HG02610 (cell line): ENCODE measurements around the gene GPR31.

ENCODE experiments used
- ATAC-seq: cut with Tn5 transposase; IDR thresholded peaks from one replicate; pipeline ENCODE4 v1.9.1; 2021; ENCODE audit warnings: mild to moderate bottlenecking, moderate library complexity; ENCODE audit not compliant: unreplicated experiment

The GPR31 gene

GRCh38 chr6:167120583-167120903 is 37.2 kb downstream of the GPR31 start:
- no peak for ATAC-seq

GRCh38 chr6:167119670-167120582 is 37.9 kb downstream of the GPR31 start:
- peak; percentile 27 for ATAC-seq

DNA sequence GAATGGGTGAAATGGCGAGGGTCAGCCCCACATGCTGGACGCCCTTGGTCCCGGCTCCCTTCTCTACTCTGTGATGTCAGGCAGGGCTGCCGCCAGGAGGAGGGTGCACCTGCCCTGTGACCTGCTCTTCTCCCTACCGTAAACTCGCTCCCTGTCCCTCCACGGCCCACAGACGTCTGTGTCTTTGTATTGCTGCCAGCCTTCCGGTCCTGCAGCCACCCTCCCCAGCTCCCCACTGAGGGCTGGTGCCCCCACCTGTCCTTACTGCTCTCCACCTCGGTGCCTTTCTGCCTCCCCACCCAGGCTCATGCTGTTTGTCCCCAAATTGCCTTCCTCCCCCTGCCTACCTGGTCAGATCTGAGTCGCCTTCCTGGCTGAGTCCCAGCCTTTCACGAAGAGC is 38.9 kb downstream of the GPR31 start:
- no peak for ATAC-seq

- ATAC-seq, result no peak
Observed at GRCh38 chr6:167118006-167118405, 39.8 kb downstream of the GPR31 start.

GRCh38 chr6:167116838-167117228 is 40.9 kb downstream of the GPR31 start:
- ATAC-seq, result no peak

DNA sequence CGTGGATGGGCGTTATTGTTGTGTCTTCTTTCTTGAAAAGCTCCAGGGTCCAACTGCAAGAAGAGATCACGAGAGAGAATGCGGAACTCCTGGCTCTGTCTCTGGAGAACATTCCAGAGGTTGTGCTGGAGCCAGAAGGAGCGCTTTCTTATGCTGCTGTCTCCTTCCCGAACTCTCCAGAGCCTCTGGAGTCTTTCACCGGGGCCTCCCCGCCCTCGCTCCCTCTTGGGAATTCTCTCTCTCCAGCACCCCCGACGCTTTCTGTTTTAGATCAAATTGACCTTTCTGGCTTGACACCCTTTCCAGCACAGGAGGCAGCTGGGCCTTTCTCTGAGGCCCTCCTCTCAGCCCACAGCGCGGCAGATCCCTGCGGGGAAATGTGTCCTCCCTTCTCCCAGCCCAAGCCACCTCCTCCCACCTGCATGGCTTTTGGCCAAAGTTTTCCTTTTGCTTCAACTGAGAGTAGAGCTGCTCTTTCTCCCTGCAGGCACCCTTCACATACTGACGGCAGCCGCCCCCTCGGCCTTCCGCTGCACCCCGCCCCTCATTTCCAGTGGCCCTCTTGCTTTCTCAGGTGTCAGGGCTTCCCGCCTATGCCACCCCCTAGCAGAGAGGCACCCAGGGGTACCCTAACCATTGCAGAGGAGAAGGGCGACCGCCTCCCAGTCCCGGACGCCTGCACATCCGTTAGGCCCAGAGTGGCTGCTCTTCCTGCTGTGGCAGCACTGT is 41.5 kb downstream of the GPR31 start:
- ATAC-seq, result no peak

DNA sequence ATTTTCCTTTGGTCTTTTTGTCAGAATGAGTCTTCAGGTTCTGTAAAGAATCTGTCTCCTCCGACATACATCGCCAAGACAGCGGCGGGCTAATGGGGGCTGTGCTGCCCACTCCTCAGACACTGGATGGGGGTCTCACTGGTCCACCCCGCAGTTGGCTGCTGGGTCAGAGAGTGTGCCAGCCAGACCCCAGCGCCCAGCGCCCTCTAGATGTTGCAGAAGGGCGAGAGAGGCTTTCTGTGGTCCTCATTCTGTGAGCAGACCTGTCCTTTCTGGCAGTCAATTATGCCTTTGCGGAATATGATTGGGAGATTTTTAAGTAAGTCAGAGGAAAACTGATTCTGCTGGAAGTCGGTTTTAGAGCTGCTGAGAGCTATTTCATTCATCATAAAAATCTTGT is 42.7 kb downstream of the GPR31 start:
- ATAC-seq, result no peak

DNA sequence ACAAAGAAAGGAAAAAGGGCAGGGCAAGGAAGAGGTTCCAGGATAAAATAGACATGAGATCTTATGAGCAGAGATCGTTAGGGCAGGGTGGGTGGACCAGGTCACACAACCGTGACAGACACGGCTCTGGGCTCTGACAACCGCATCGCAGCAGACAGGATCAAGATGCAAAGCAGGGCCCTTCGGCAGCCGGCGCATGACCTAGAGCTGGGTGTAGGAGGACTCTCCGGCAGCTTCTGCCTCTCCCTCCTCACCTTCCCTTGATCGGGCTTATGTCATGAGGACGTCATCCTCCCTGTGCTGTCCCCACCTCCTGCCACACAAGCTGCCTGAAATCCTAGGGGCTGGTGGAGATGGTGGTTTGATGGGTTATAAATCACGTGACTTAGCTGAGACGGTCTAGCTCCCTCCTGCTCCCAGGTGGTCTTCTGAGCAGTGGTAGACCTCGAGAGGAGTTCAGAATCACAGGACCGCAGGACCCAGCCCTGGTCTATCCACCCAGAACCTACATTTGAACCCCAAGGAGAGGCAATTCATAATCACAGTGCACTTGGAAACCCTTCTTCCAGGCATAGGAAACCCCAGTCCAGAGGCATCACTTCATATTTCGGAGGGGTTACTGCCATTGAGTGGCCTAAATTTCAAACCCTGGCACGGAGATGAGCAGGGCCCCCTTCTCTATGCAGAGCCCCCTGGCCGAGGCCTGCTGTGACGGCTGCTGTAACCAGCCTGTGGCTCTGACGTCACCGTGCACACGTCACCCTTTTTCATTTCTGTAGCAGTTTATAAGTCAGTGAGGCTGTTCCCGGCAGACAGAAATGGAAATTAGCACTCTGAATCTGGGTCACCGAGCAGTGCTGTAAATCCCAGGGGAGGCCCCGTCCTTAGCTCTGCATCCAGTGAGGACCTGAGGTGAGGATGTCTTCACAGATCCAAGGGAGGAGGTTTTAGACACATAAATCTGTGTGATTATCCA is 43.6 kb downstream of the GPR31 start:
- ATAC-seq, result peak; percentile 80

DNA sequence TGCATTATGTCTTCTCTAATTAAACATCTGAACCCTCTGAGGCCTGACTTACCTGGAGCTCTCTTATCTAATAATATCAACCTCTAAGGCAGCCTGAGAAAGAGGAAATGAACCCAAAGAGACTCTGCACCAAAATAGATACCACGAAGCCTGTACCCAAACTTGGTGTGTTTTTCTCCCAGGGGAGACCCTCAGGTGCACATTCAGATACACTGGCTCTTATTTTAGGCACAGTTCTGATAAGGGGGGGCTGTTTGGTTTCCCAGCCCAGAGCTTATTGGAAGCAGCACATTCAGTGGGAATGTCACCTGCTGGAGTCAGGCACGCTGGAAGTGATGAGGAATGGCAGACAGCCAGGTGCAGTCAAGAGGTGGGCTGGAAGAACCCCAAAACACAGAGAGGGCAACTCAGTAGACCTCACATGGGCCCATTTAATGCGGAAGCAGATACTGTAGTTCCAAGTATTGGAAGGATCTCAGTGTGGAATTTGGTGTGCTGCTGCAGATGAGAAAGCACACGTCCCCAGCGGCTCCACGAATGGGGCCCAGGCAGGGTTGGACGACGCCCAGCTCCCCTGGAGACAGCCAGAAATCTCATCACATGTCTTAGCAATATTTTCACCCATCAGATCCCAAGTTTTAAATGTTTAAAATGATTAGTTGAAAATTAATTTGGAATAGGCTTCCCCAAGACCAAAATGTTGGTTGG is 44.6 kb downstream of the GPR31 start:
- peak; percentile 31 for ATAC-seq

GRCh38 chr6:167112421-167112820 is 45.4 kb downstream of the GPR31 start:
- no peak for ATAC-seq

DNA sequence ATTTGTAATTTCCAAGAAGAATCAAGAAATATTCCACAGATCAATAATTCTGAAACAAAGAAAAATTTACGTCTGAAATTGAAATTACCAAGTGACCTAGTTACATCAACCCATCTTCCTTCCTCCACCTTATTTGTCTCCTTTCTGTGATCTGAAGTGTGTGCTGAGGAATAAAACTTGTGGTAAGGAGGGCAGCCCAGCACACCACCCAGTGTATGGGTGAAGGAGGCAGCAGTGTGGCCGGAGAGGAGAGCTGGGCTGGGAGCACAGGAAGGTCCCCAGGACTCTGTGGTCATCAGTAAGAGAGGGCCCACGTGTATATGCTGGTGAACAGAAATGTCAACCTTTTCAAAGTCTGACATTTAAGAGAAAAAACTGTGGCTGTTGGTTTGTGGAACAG is 46.2 kb downstream of the GPR31 start:
- no peak for ATAC-seq

GRCh38 chr6:167109651-167110050 is 48.1 kb downstream of the GPR31 start:
- ATAC-seq, result no peak

GRCh38 chr6:167108278-167108677 is 49.5 kb downstream of the GPR31 start:
- ATAC-seq, result no peak

DNA sequence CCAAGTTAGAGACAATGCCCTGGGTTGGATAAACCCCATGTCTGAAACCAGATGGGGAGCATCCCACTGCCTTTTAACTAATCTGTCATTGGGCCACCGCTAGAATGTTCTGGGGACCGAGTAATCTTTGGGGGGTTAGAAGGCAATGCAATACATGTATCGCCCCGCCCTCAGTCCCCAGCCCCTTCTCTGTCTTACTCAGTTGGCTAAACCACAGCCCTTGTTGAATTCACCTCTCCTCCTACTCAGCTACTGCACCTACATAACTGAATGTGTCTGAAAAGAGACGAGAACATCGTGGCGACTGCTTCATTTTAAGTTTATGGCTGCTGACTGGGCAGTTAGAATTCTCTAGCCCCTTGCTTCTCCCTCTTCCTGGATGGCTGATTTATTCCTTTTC is 50.0 kb downstream of the GPR31 start:
- ATAC-seq, result no peak

GRCh38 chr6:167106406-167106805 is 51.4 kb downstream of the GPR31 start:
- no peak for ATAC-seq
